Mesodermal cell (in vitro differentiated cells): ENCODE data around the gene CDH18.
"Not testable (repeated sequence)": the region's sequence is repeated elsewhere in the genome, so short reads cannot be mapped to it uniquely, and the experiment has no call there.

ENCODE experiments used
- H3K27ac ChIP-seq: 2 replicates; pipeline ENCODE4 v1.7.0; 2013; ENCODE audit warnings: mild to moderate bottlenecking, low read depth, low read length, moderate library complexity; ENCODE audit not compliant: severe bottlenecking
- H3K36me3 ChIP-seq: 2 replicates; pipeline ENCODE4 v1.7.1; 2013; ENCODE audit warnings: mild to moderate bottlenecking, low read length, moderate library complexity; ENCODE audit not compliant: control insufficient read depth, insufficient read depth
- H3K4me1 ChIP-seq: one replicate; pipeline ENCODE4 v1.7.1; 2013; ENCODE audit warnings: mild to moderate bottlenecking, low read length; ENCODE audit not compliant: insufficient read depth, control insufficient read depth, poor library complexity, severe bottlenecking
- H3K4me3 ChIP-seq: 2 replicates; pipeline ENCODE4 v1.7.0; 2013; ENCODE audit warnings: low read length, control low read depth, mild to moderate bottlenecking; ENCODE audit not compliant: insufficient read depth, poor library complexity, severe bottlenecking; ENCODE audit errors: extremely low read depth
- H3K9me3 ChIP-seq: 2 replicates; pipeline ENCODE4 v1.7.1; 2013; ENCODE audit warnings: mild to moderate bottlenecking, low read length, moderate library complexity; ENCODE audit not compliant: control insufficient read depth
- WGBS, 2 experiments: methylation state at CpG; one replicate each; pipeline ENCODE4 v1.1.5; 2013; ENCODE audit warnings: missing lambda C conversion rate in 2 of 2; ENCODE audit not compliant: insufficient coverage in 2 of 2; 5-methylcytosine and 5-hydroxymethylcytosine counted together

Gene CDH18

GRCh38 chr5:19795218-19795617 lies 192.8 kb downstream of the CDH18 start:
- 57 to 71% methylated on average over 1 of the region's 1 CpG for WGBS, 2 experiments

GRCh38 chr5:19790829-19791466 lies 197.1 kb downstream of the CDH18 start:
- 93 to 100% methylated on average over 1 to 3 of the region's 5 CpGs for WGBS, 2 experiments
- H3K4me1 ChIP-seq, result no peaks in the 10 kb centered on the region
- H3K27ac ChIP-seq, result no peak overlapping the region
- no peaks in the 10 kb centered on the region for H3K36me3 ChIP-seq
- H3K4me3 ChIP-seq, result no peak overlapping the region
- H3K9me3 ChIP-seq, result no peaks in the 10 kb centered on the region

More at GRCh38 chr5:19795218-19795617, 192.8 kb downstream of the CDH18 start:
- no peaks in the 10 kb centered on the region for H3K36me3 ChIP-seq
- H3K4me1 ChIP-seq, result no peaks in the 10 kb centered on the region
- H3K9me3 ChIP-seq, result no peaks in the 10 kb centered on the region
- H3K27ac ChIP-seq, result no peak overlapping the region
- no peak overlapping the region for H3K4me3 ChIP-seq

GRCh38 chr5:19782566-19782965 lies 205.4 kb downstream of the CDH18 start:
- H3K4me1 ChIP-seq, result no peaks in the 10 kb centered on the region
- 96 to 100% methylated on average over 2 of the region's 2 CpGs for WGBS, 2 experiments
- H3K9me3 ChIP-seq, result no peaks in the 10 kb centered on the region
- no peaks in the 10 kb centered on the region for H3K36me3 ChIP-seq
- H3K27ac ChIP-seq, result no peak overlapping the region
- no peak overlapping the region for H3K4me3 ChIP-seq

- Histone ChIP-seq H3K4me1 (peaks cover 3% of the 10 kb centered on the region), H3K9me3 (no peaks in the 10 kb centered on the region), H3K36me3 (no peaks in the 10 kb centered on the region), H3K27ac (no peak overlapping the region), H3K4me3 (no peak overlapping the region)
- 33 to 100% methylated on average over 1 of the region's 5 CpGs for WGBS, 2 experiments
Measured at GRCh38 chr5:19777363-19777762, 210.6 kb downstream of the CDH18 start.

- not testable (repeated sequence) for H3K4me1 ChIP-seq, H3K9me3 ChIP-seq, H3K27ac ChIP-seq, H3K4me3 ChIP-seq, H3K36me3 ChIP-seq
- 75 to 100% methylated on average over 1 of the region's 5 CpGs for WGBS, 2 experiments
Measured at GRCh38 chr5:19776886-19777285, 211.1 kb downstream of the CDH18 start.

- WGBS, 2 experiments, result 61% methylated on average over 2 of the region's 6 CpGs; no CpG with 5 or more reads in 1 of the 2 experiments
- peaks cover 8% of the 10 kb centered on the region for H3K4me1 ChIP-seq
- no peaks in the 10 kb centered on the region for H3K36me3 ChIP-seq
- H3K9me3 ChIP-seq, result no peaks in the 10 kb centered on the region
- peak overlapping the region; percentile 39 for H3K27ac ChIP-seq
- no peak overlapping the region for H3K4me3 ChIP-seq
Measured at GRCh38 chr5:19771174-19771835, 216.7 kb downstream of the CDH18 start.

GRCh38 chr5:19770396-19770795 lies 217.6 kb downstream of the CDH18 start:
- no peaks in the 10 kb centered on the region for H3K9me3 ChIP-seq
- peaks cover 8% of the 10 kb centered on the region for H3K4me1 ChIP-seq
- no peak overlapping the region for H3K4me3 ChIP-seq
- no peak overlapping the region for H3K27ac ChIP-seq
- no peaks in the 10 kb centered on the region for H3K36me3 ChIP-seq

- no CpG with 5 or more reads among the region's 1 CpG for WGBS, 2 experiments
- no peak overlapping the region for H3K4me3 ChIP-seq
- H3K9me3 ChIP-seq, result no peaks in the 10 kb centered on the region
- no peak overlapping the region for H3K27ac ChIP-seq
- no peaks in the 10 kb centered on the region for H3K36me3 ChIP-seq
- peaks cover 8% of the 10 kb centered on the region for H3K4me1 ChIP-seq
Measured at GRCh38 chr5:19767987-19768386, 220.0 kb downstream of the CDH18 start.

- no peaks in the 10 kb centered on the region for H3K36me3 ChIP-seq
Measured at GRCh38 chr5:19753579-19753978, 234.4 kb downstream of the CDH18 start.

GRCh38 chr5:19751326-19751725 lies 236.7 kb downstream of the CDH18 start:
- H3K9me3 ChIP-seq, result no peaks in the 10 kb centered on the region
- no peaks in the 10 kb centered on the region for H3K36me3 ChIP-seq
- no peak overlapping the region for H3K4me3 ChIP-seq
- no peaks in the 10 kb centered on the region for H3K4me1 ChIP-seq
- H3K27ac ChIP-seq, result no peak overlapping the region

More at GRCh38 chr5:19753579-19753978, 234.4 kb downstream of the CDH18 start:
- no peaks in the 10 kb centered on the region for H3K4me1 ChIP-seq
- no peak overlapping the region for H3K27ac ChIP-seq
- no peaks in the 10 kb centered on the region for H3K9me3 ChIP-seq
- no peak overlapping the region for H3K4me3 ChIP-seq
- WGBS, 2 experiments, result 60% methylated on average over 1 of the region's 2 CpGs; no CpG with 5 or more reads in 1 of the 2 experiments

- WGBS, 2 experiments, result 79 to 89% methylated on average over 1 to 2 of the region's 3 CpGs
- no peaks in the 10 kb centered on the region for H3K9me3 ChIP-seq
- no peak overlapping the region for H3K4me3 ChIP-seq
Measured at GRCh38 chr5:19745247-19745646, 242.8 kb downstream of the CDH18 start.

More at GRCh38 chr5:19745247-19745646, 242.8 kb downstream of the CDH18 start:
- Histone ChIP-seq H3K27ac (no peak overlapping the region), H3K4me1 (no peaks in the 10 kb centered on the region), H3K36me3 (no peaks in the 10 kb centered on the region)
